NCI-H774 (cell line): ENCODE results near the gene BFSP1.

Experiments used
- DNase-seq: peaks from one replicate; lab custom pipeline; 2025; lab: John Stamatoyannopoulos, UW

The BFSP1 gene

GRCh38 chr20:17520583-17520982 lies 10.6 kb downstream of the BFSP1 start:
- DNase-seq, result no peak

GRCh38 chr20:17519606-17520285 lies 11.4 kb downstream of the BFSP1 start:
- no peak for DNase-seq

GRCh38 chr20:17518339-17519052 lies 12.7 kb downstream of the BFSP1 start:
- DNase-seq, result no peak

- no peak for DNase-seq
Measured at GRCh38 chr20:17515053-17515452, 16.1 kb downstream of the BFSP1 start.

GRCh38 chr20:17513939-17514338 lies 17.2 kb downstream of the BFSP1 start:
- no peak for DNase-seq

GRCh38 chr20:17511401-17511800 lies 19.8 kb downstream of the BFSP1 start:
- no peak for DNase-seq

- DNase-seq, result no peak
Measured at GRCh38 chr20:17510548-17510947, 20.6 kb downstream of the BFSP1 start.

GRCh38 chr20:17508756-17509155 lies 22.4 kb downstream of the BFSP1 start:
- DNase-seq, result no peak

- no peak for DNase-seq
Measured at GRCh38 chr20:17507531-17507930, 23.6 kb downstream of the BFSP1 start.

- DNase-seq, result no peak
Measured at GRCh38 chr20:17507032-17507431, 24.1 kb downstream of the BFSP1 start.

GRCh38 chr20:17505636-17506517 lies 25.3 kb downstream of the BFSP1 start:
- no peak for DNase-seq

- DNase-seq, result peak; percentile 41
Measured at GRCh38 chr20:17504898-17505635, 26.1 kb downstream of the BFSP1 start.

GRCh38 chr20:17504066-17504897 lies 26.9 kb downstream of the BFSP1 start:
- DNase-seq, result no peak

- DNase-seq, result no peak
Measured at GRCh38 chr20:17503301-17504065, 27.7 kb downstream of the BFSP1 start.

GRCh38 chr20:17502105-17502504 lies 29.1 kb downstream of the BFSP1 start:
- no peak for DNase-seq

- no peak for DNase-seq
Measured at GRCh38 chr20:17501701-17502100, 29.5 kb downstream of the BFSP1 start.

GRCh38 chr20:17500826-17501225 lies 30.4 kb downstream of the BFSP1 start:
- no peak for DNase-seq

GRCh38 chr20:17500271-17500670 lies 30.9 kb downstream of the BFSP1 start:
- DNase-seq, result no peak

GRCh38 chr20:17499041-17499440 lies 32.1 kb downstream of the BFSP1 start:
- DNase-seq, result no peak

GRCh38 chr20:17498641-17499040 lies 32.5 kb downstream of the BFSP1 start:
- DNase-seq, result no peak
